ENCODE results near the gene NAT14.
"Not testable (repeated sequence)": the region's sequence is repeated elsewhere in the genome, so short reads cannot be mapped to it uniquely, and the experiment has no call there.

Gene NAT14

GRCh38 chr19:55487924-55488687, 3.1 kb downstream of the NAT14 start, which contains the start of gene SSC5D:
Gene SSC5D, plus strand, starts transcription at chr19:55488436. Its CDS starts 154 bp downstream, at chr19:55488590.
- no peak for DNase-seq

- DNase-seq, result no peak
Measured at GRCh38 chr19:55488986-55489710, 4.2 kb downstream of the NAT14 start.

GRCh38 chr19:55489711-55490477, 4.9 kb downstream of the NAT14 start:
- no peak for DNase-seq

- DNase-seq, result no peak
Measured at GRCh38 chr19:55490478-55491432, 5.8 kb downstream of the NAT14 start.

- DNase-seq, result no peak
Measured at GRCh38 chr19:55491546-55492360, 6.8 kb downstream of the NAT14 start.

GRCh38 chr19:55492362-55492944, 7.5 kb downstream of the NAT14 start:
- no peak for DNase-seq

GRCh38 chr19:55493052-55493644, 8.2 kb downstream of the NAT14 start:
- DNase-seq, result no peak

GRCh38 chr19:55493645-55494171, 8.7 kb downstream of the NAT14 start:
- no peak for DNase-seq

- no peak for DNase-seq
Measured at GRCh38 chr19:55494172-55494761, 9.3 kb downstream of the NAT14 start.

- DNase-seq, result no peak
Measured at GRCh38 chr19:55495646-55496349, 10.8 kb downstream of the NAT14 start.

GRCh38 chr19:55496820-55497219, 11.8 kb downstream of the NAT14 start:
- DNase-seq, result not testable (repeated sequence)

- no peak for DNase-seq
Measured at GRCh38 chr19:55497763-55498162, 12.8 kb downstream of the NAT14 start.

GRCh38 chr19:55498246-55498840, 13.4 kb downstream of the NAT14 start:
- DNase-seq, result no peak

GRCh38 chr19:55500368-55500952, 15.5 kb downstream of the NAT14 start:
- no peak for DNase-seq

GRCh38 chr19:55502197-55502952, 17.4 kb downstream of the NAT14 start:
- DNase-seq, result no peak

GRCh38 chr19:55503157-55503501, 18.1 kb downstream of the NAT14 start:
- DNase-seq, result no peak

- peak; percentile 25 for DNase-seq
Measured at GRCh38 chr19:55503502-55504251, 18.7 kb downstream of the NAT14 start.
